ENCODE measurements around the gene RPS10. TPM values are rescaled to one million over a fixed set of nuclear protein-coding genes. Genes with fewer than 3 reads are reported as not detected.

RPS10 gene
- total and polyA plus RNA-seq, 2 donors (not counting 1 experiment from before 2014, with no cell fraction given) = 1,649 to 2,883 TPM

GRCh38 chr6:34375833-34376232 is 50.0 kb downstream of the RPS10 start:
- no peaks in the 10 kb centered on the region for H3K36me3 ChIP-seq (ENCODE audit: control insufficient read depth, insufficient read depth, low read length)
- H3K9me3 ChIP-seq (ENCODE audit: control insufficient read depth, insufficient read depth, low read depth, low read length) = no peaks in the 10 kb centered on the region
- peaks cover 48% of the 10 kb centered on the region for H3K79me2 ChIP-seq (ENCODE audit: control insufficient read depth, insufficient read depth, low read length)
- DNase-seq (ENCODE audit: low read depth in 2 of 2) = no peak
- H4K20me1 ChIP-seq (ENCODE audit: control insufficient read depth, extremely low read depth, insufficient read depth, low read length) = no peaks in the 10 kb centered on the region
- H3K4me3 ChIP-seq (replicated peaks in 1 of 4; ENCODE audit: control extremely low read depth in 1 of 4, insufficient read depth in 1 of 4, low read depth in 3 of 4, low read length in 4 of 4) = no peak overlapping the region
- peaks cover 2% of the 10 kb centered on the region for H3K4me1 ChIP-seq (ENCODE audit: control insufficient read depth, extremely low read depth, insufficient read depth, low read length)
- no peak overlapping the region for H3K4me2 ChIP-seq (ENCODE audit: extremely low read depth, insufficient read depth, low read length)
- no peak overlapping the region for H3K27ac ChIP-seq (ENCODE audit: insufficient read depth, low read length)
- TF ChIP-seq, protein P1, sequence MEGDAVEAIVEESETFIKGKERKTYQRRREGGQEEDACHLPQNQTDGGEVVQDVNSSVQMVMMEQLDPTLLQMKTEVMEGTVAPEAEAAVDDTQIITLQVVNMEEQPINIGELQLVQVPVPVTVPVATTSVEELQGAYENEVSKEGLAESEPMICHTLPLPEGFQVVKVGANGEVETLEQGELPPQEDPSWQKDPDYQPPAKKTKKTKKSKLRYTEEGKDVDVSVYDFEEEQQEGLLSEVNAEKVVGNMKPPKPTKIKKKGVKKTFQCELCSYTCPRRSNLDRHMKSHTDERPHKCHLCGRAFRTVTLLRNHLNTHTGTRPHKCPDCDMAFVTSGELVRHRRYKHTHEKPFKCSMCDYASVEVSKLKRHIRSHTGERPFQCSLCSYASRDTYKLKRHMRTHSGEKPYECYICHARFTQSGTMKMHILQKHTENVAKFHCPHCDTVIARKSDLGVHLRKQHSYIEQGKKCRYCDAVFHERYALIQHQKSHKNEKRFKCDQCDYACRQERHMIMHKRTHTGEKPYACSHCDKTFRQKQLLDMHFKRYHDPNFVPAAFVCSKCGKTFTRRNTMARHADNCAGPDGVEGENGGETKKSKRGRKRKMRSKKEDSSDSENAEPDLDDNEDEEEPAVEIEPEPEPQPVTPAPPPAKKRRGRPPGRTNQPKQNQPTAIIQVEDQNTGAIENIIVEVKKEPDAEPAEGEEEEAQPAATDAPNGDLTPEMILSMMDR (conservative IDR thresholded peaks at IDR 0.05 in 1 of 2, IDR thresholded peaks at IDR 0.05 in 1 of 2; ENCODE audit: low read depth in 1 of 2, low read length in 2 of 2) = no peak
- TF ChIP-seq EZH2 (IDR thresholded peaks at IDR 0.05; ENCODE audit: low read length, missing control alignments) = no peak
- H3K27me3 ChIP-seq (ENCODE audit: control insufficient read depth, insufficient read depth, low read length) = no peaks in the 10 kb centered on the region
- no peak overlapping the region for H3K9ac ChIP-seq (ENCODE audit: insufficient read depth, low read length)
- H2AFZ ChIP-seq (ENCODE audit: low read length) = no peak overlapping the region

- Histone ChIP-seq H3K27ac (ENCODE audit: insufficient read depth, low read length) (no peak overlapping the region), H3K36me3 (ENCODE audit: control insufficient read depth, insufficient read depth, low read length) (no peaks in the 10 kb centered on the region), H3K4me3 (replicated peaks in 1 of 4; ENCODE audit: control extremely low read depth in 1 of 4, insufficient read depth in 1 of 4, low read depth in 3 of 4, low read length in 4 of 4) (no peak overlapping the region), H3K9ac (ENCODE audit: insufficient read depth, low read length) (no peak overlapping the region), H3K4me1 (ENCODE audit: control insufficient read depth, extremely low read depth, insufficient read depth, low read length) (peaks cover 2% of the 10 kb centered on the region), H4K20me1 (ENCODE audit: control insufficient read depth, extremely low read depth, insufficient read depth, low read length) (no peaks in the 10 kb centered on the region), H2AFZ (ENCODE audit: low read length) (no peak overlapping the region), H3K79me2 (ENCODE audit: control insufficient read depth, insufficient read depth, low read length) (peaks cover 45% of the 10 kb centered on the region), H3K27me3 (ENCODE audit: control insufficient read depth, insufficient read depth, low read length) (no peaks in the 10 kb centered on the region), H3K9me3 (ENCODE audit: control insufficient read depth, insufficient read depth, low read depth, low read length) (no peaks in the 10 kb centered on the region), H3K4me2 (ENCODE audit: extremely low read depth, insufficient read depth, low read length) (no peak overlapping the region)
- DNase-seq (ENCODE audit: low read depth in 2 of 2) = no peak
- no peak for TF ChIP-seq EZH2 (IDR thresholded peaks at IDR 0.05; ENCODE audit: low read length, missing control alignments)
- TF ChIP-seq, protein P1 (conservative IDR thresholded peaks at IDR 0.05 in 1 of 2, IDR thresholded peaks at IDR 0.05 in 1 of 2; ENCODE audit: low read depth in 1 of 2, low read length in 2 of 2) = no peak
Measured at GRCh38 chr6:34374508-34374907, 51.4 kb downstream of the RPS10 start.

DNA sequence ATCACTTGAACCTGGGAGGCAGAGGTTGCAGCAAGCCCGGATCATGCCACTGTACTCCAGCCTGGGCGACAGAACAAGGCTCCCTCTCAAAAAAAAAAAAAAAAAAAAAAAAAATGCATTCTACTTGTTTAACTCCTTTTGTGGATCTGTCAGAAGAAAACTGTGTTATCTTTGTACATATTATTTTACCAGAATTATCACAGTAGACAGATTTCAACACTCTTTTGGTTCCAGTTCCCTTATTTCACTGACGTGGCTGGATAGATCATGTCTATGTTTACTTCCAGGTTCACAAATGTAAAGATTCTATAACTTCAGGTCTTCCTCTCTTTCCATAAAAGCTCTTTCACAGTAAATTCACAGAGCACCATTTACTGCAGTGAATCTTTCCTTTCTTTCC is 51.8 kb downstream of the RPS10 start:
- no peaks in the 10 kb centered on the region for H3K9me3 ChIP-seq (ENCODE audit: control insufficient read depth, insufficient read depth, low read depth, low read length)
- no peak for DNase-seq (ENCODE audit: low read depth in 2 of 2)
- H3K4me1 ChIP-seq (ENCODE audit: control insufficient read depth, extremely low read depth, insufficient read depth, low read length) = peaks cover 2% of the 10 kb centered on the region
- H3K27me3 ChIP-seq (ENCODE audit: control insufficient read depth, insufficient read depth, low read length) = no peaks in the 10 kb centered on the region
- H3K4me2 ChIP-seq (ENCODE audit: extremely low read depth, insufficient read depth, low read length) = no peak overlapping the region
- H4K20me1 ChIP-seq (ENCODE audit: control insufficient read depth, extremely low read depth, insufficient read depth, low read length) = no peaks in the 10 kb centered on the region
- no peak overlapping the region for H3K4me3 ChIP-seq (replicated peaks in 1 of 4; ENCODE audit: control extremely low read depth in 1 of 4, insufficient read depth in 1 of 4, low read depth in 3 of 4, low read length in 4 of 4)
- no peak overlapping the region for H3K27ac ChIP-seq (ENCODE audit: insufficient read depth, low read length)
- no peaks in the 10 kb centered on the region for H3K36me3 ChIP-seq (ENCODE audit: control insufficient read depth, insufficient read depth, low read length)
- H3K79me2 ChIP-seq (ENCODE audit: control insufficient read depth, insufficient read depth, low read length) = peaks cover 44% of the 10 kb centered on the region
- H3K9ac ChIP-seq (ENCODE audit: insufficient read depth, low read length) = no peak overlapping the region
- TF ChIP-seq, protein P1 (conservative IDR thresholded peaks at IDR 0.05 in 1 of 2, IDR thresholded peaks at IDR 0.05 in 1 of 2; ENCODE audit: low read depth in 1 of 2, low read length in 2 of 2) = no peak
- no peak for TF ChIP-seq EZH2 (IDR thresholded peaks at IDR 0.05; ENCODE audit: low read length, missing control alignments)
- no peak overlapping the region for H2AFZ ChIP-seq (ENCODE audit: low read length)

All from fibroblast of lung (primary cell).